ENCODE data around the gene EXOC4. TPM values are rescaled to one million over a fixed set of nuclear protein-coding genes. Genes with fewer than 3 reads are reported as not detected.

EXOC4 gene
- polyA plus RNA-seq, 3 donors: 76.4 to 81.9 (median 78.9) TPM

- no peak for DNase-seq (ENCODE audit: low read depth in 3 of 3, low spot score in 2 of 3)
Observed at GRCh38 chr7:133940368-133940767, 687.5 kb downstream of the EXOC4 start.

- no peak for DNase-seq (ENCODE audit: low read depth in 3 of 3, low spot score in 2 of 3)
Observed at GRCh38 chr7:133941496-133941895, 688.6 kb downstream of the EXOC4 start.

GRCh38 chr7:133945497-133945896 is 692.6 kb downstream of the EXOC4 start:
- no peak for DNase-seq (ENCODE audit: low read depth in 3 of 3, low spot score in 2 of 3)

- no peak for DNase-seq (ENCODE audit: low read depth in 3 of 3, low spot score in 2 of 3)
Observed at GRCh38 chr7:133947458-133948254, 694.8 kb downstream of the EXOC4 start.

GRCh38 chr7:133948588-133948987 is 695.7 kb downstream of the EXOC4 start:
- DNase-seq (ENCODE audit: low read depth in 3 of 3, low spot score in 2 of 3): no peak

- DNase-seq (ENCODE audit: low read depth in 3 of 3, low spot score in 2 of 3): no peak
Observed at GRCh38 chr7:133950855-133951254, 698.0 kb downstream of the EXOC4 start.

- no peak for DNase-seq (ENCODE audit: low read depth in 3 of 3, low spot score in 2 of 3)
Observed at GRCh38 chr7:133955208-133955607, 702.3 kb downstream of the EXOC4 start.

GRCh38 chr7:133957845-133958244 is 705.0 kb downstream of the EXOC4 start:
- no peak for DNase-seq (ENCODE audit: low read depth in 3 of 3, low spot score in 2 of 3)

- no peak for DNase-seq (ENCODE audit: low read depth in 3 of 3, low spot score in 2 of 3)
Observed at GRCh38 chr7:133958822-133959221, 705.9 kb downstream of the EXOC4 start.

- DNase-seq (ENCODE audit: low read depth in 3 of 3, low spot score in 2 of 3): no peak
Observed at GRCh38 chr7:133959505-133959904, 706.6 kb downstream of the EXOC4 start.

GRCh38 chr7:133961724-133962123 is 708.8 kb downstream of the EXOC4 start:
- no peak for DNase-seq (ENCODE audit: low read depth in 3 of 3, low spot score in 2 of 3)

GRCh38 chr7:133962646-133963045 is 709.8 kb downstream of the EXOC4 start:
- DNase-seq (ENCODE audit: low read depth in 3 of 3, low spot score in 2 of 3): no peak

GRCh38 chr7:133963629-133964028 is 710.8 kb downstream of the EXOC4 start:
- no peak for DNase-seq (ENCODE audit: low read depth in 3 of 3, low spot score in 2 of 3)

- DNase-seq (ENCODE audit: low read depth in 3 of 3, low spot score in 2 of 3): no peak
Observed at GRCh38 chr7:133971625-133972024, 718.7 kb downstream of the EXOC4 start.

- DNase-seq (ENCODE audit: low read depth in 3 of 3, low spot score in 2 of 3): no peak
Observed at GRCh38 chr7:133973710-133974109, 720.8 kb downstream of the EXOC4 start.

- no peak for DNase-seq (ENCODE audit: low read depth in 3 of 3, low spot score in 2 of 3)
Observed at GRCh38 chr7:133975130-133975529, 722.3 kb downstream of the EXOC4 start.

- DNase-seq (ENCODE audit: low read depth in 3 of 3, low spot score in 2 of 3): no peak
Observed at GRCh38 chr7:133976140-133976539, 723.3 kb downstream of the EXOC4 start.

GRCh38 chr7:133977409-133978274 is 724.8 kb downstream of the EXOC4 start:
- DNase-seq (ENCODE audit: low read depth in 3 of 3, low spot score in 2 of 3): no peak

GRCh38 chr7:133978502-133979295 is 725.8 kb downstream of the EXOC4 start:
- no peak for DNase-seq (ENCODE audit: low read depth in 3 of 3, low spot score in 2 of 3)

- DNase-seq (ENCODE audit: low read depth in 3 of 3, low spot score in 2 of 3): no peak
Observed at GRCh38 chr7:133980804-133981203, 727.9 kb downstream of the EXOC4 start.
